GM18526 (cell line): Measurements from ENCODE around the gene PEX13.

Source experiments
- POLR2A ChIP-seq: IDR thresholded peaks from 3 replicates; pipeline ENCODE4 v1.6.1; 2011; ENCODE audit not compliant: insufficient read length; ENCODE audit errors: extremely low read depth

Gene PEX13

GRCh38 chr2:60998628-60999545 is 18.6 kb upstream of the PEX13 start:
- TF ChIP-seq POLR2A = no peak

GRCh38 chr2:61005736-61006135 is 11.8 kb upstream of the PEX13 start:
- TF ChIP-seq POLR2A = no peak

- TF ChIP-seq POLR2A = no peak
These were observed 10.9 kb upstream of the PEX13 start for GRCh38 chr2:61006486-61007105.

- no peak for TF ChIP-seq POLR2A
These were observed 8.2 kb upstream of the PEX13 start for GRCh38 chr2:61009355-61009754.

GRCh38 chr2:61011678-61012077 is 5.8 kb upstream of the PEX13 start:
- no peak for TF ChIP-seq POLR2A

GRCh38 chr2:61013382-61013781 is 4.1 kb upstream of the PEX13 start:
- no peak for TF ChIP-seq POLR2A

GRCh38 chr2:61014763-61015162 is 2.8 kb upstream of the PEX13 start:
- no peak for TF ChIP-seq POLR2A

- TF ChIP-seq POLR2A = no peak
These were observed 1.5 kb upstream of the PEX13 start for GRCh38 chr2:61015976-61016375.

GRCh38 chr2:61016392-61017002 is 1.0 kb upstream of the PEX13 start:
- TF ChIP-seq POLR2A = no peak

- peak; percentile 51 for TF ChIP-seq POLR2A
These were observed 441 bp upstream of the PEX13 start for GRCh38 chr2:61017003-61017555.

GRCh38 chr2:61018318-61018755 is 817 bp downstream of the PEX13 start:
- no peak for TF ChIP-seq POLR2A

GRCh38 chr2:61018798-61019197 is 1.3 kb downstream of the PEX13 start:
- TF ChIP-seq POLR2A = no peak

GRCh38 chr2:61021228-61021660 is 3.7 kb downstream of the PEX13 start:
- TF ChIP-seq POLR2A = no peak

- TF ChIP-seq POLR2A = no peak
These were observed 6.2 kb downstream of the PEX13 start for GRCh38 chr2:61023670-61024069.

GRCh38 chr2:61029533-61029932 is 12.0 kb downstream of the PEX13 start:
- TF ChIP-seq POLR2A = no peak

GRCh38 chr2:61042807-61043206 is 25.3 kb downstream of the PEX13 start:
- no peak for TF ChIP-seq POLR2A
